T-helper 22 cell (primary cell): ENCODE measurements around the gene SAMD10.

Experiments used
- DNase-seq: peaks from one replicate; pipeline ENCODE4 v3.0.0-alpha.2; 2020; ENCODE audit warnings: low read depth

Gene SAMD10

DNA sequence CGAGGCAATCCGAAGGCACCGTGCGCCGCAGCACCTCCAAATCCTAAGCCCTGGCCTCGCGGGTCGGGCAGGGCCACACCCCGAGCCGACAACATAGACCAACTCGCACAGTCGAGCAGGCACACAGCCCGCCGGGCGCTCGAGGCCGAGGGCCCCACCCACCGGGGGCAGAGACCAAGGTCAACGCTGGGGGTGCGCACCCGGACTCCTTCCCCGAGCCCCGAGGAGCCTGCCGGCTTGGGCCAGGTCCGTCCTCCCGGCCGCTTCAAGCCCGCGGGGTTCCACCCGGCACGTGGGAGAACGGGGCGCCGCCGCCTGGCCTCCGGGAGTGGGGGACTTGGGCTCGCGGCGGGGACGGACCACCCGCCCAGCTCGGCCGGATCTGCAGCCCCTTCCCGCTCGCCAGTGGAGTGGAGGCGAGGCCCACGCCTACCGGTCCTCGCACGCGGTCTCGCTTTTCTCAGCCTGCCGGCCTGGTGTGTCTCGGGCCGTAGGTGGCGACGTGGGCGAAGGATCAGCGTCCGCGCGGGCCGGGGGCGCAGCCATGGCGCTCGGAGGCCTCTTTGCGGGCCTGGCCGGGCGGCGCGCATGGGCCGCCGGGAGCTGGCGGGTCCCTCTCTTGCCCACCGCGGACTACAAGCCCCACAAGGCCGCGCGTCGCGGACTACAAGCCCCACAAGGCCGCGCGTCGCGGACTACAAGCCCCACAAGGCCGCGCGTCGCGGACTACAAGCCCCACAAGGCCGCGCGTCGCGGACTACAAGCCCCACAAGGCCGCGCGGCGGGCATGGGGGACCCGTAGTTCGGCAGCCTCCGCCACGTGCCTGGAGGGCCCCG is 23.4 kb downstream of the SAMD10 start, which contains the start of gene UCKL1:
UCKL1 (minus strand) TSS at position 590 of the 837 bp plus-strand sequence; CDS start at position 546, 44 bp downstream.
- peak; percentile 82 for DNase-seq

DNA sequence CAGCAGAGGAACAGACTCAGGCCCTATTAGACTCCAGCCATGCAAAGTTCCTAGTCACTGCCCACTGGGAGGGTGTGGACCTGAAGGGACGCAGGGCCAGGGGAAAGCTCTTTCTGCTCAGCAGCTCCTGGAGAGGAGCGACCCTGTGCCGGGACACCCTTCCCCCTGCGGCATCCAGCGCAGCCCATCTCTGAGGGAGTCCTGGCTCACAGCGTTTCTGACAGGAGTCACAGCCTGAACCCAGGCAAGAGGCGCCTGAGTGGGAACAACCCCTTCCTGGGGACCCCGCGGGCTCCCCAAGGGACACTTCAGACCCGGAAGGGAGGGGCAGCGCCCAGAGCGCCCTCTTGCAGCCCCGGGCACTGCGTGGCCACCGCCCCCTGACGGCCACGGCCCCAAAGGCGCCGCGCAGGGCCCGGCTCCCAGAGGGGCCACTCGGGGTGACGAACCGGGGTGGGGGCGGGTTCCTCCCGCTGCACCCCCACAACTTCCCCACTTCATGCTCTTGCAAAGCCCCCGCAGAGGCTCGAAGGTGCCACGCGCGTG is 24.1 kb downstream of the SAMD10 start:
- DNase-seq: no peak

DNA sequence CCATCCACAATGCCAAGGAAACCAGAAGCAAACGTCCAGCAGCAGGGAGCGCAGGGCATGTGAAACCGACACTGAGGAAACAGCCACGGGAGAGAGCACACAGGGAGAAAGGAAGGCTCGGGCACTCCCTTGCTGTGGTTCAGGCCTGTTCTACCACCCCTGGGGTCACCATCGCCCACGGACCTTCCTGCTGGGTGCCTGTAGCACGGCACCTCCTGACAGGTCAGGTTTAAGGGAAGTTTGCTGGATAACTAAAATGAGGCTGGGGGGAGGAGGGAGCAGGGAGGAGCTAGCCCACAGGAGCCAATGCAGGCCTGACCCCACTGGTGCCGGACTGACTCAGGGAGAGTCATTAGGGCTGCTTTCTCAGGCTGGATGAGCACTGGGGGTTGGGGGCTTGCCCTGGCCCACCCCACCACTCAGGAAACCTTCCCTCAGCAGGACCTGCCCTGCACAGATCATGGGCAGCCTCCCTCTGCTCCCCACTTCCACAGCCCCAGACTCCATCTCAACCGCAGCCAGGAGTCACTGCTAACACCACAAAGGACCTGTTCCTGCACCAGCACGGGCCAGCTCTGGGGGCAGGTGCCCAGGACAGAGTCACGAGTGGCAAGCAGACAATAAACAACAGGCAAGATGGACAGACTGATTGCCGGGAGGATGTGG is 25.5 kb downstream of the SAMD10 start:
- no peak for DNase-seq

DNA sequence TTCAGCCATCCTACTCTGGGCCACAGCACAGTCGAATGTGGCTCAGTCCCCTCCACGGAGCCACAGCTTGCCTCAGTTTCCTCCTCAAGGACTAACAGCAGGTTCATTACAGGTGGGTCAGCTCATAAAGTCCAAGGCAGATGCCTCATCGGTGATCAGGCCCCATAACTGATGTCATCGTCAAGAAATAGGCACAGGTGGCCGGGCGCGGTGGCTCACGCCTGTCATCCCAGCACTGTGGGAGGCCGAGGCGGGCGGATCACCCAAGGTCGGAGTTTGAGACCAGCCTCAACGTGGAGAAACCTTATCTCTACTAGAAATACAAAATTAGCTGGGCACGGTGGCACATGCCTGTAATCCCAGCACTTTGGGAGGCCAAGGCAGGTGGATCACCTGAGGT is 26.7 kb downstream of the SAMD10 start:
- no peak for DNase-seq

DNA sequence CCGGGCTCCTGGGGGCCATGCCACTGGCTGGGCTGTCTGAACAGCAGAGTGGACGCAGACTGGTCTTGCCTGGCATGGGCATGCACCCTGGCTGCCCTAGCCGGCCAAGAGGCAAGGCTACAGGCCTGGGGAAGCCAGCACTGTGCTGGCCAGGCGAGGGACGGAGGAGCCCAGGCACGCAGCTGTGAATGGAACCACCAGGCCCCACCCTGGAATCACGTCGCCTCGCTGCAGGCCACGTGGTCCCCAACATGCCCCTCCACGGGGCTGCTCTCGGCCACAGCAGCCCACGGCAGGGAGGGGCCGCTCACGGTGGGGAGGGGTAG is 27.3 kb downstream of the SAMD10 start:
- DNase-seq: no peak

DNA sequence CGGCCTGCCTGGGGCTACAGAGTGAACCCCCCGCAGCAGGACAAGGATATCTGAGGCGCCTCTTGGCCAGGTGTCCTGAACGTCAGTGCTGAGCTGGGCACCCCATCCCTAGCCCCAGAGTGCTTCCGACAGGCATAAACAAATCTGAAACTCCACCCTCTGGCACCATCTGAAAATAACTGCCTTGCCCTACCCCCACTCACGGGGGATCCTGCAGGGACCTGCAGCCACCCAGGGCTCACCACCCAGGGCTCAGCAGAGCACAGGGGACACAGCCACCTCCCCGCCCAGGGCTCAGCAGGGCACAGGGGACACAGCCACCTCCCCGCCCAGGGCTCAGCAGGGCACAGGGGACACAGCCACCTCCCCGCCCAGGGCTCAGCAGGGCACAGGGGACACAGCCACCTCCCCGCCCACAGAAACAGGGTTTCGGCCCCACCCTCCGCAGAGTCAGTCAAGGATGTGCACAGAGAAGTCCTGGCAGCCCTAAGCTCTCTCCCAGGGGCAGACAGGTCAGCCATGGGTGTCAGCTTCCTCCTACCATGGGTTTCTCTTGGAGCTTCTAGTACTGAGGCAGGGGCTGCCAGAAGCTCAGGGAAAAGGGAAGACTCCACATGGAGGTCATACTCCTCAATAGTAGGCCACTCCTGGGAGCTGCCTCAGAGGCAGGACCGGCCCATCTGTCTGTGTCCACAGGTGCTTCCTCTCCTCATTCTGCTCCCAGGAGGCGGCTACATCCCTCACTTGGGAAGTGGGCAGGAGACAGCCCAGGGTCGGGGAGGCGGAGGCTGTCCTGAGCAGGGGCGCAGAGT is 27.8 kb downstream of the SAMD10 start:
- DNase-seq: no peak

DNA sequence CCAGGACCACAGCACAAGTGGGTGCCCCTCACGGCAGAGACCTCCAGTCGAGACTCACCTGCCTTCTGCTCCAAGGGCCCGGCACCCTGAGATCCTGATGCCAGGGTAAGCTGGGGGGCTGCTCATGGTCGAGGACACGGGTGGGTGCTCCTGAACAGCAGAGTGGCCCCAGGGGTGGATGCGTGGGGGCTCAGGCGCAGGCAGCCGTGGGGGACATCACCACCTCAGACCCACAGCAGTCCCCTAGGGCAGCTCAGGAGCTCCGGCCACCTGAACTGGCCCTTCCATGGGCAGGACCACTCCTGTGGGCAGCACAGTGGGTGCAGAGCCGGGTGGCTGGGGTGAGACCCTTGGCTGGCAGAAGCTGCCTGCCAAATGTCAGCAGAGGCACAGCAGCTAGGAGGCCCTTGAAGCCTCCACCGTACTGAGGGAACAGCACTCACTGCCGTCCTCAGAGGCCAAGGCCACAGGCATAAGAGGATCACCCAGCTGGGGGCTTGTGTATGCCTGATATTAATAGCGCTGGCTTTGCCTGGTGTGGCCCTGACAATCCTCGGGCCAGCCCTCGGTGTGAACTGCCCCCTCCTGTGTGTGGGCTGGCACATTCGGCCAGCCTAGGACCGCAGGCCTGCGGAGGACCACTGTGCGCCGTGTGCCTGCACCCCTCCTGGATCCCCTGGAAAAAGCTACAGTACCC is 28.6 kb downstream of the SAMD10 start:
- DNase-seq: no peak

DNA sequence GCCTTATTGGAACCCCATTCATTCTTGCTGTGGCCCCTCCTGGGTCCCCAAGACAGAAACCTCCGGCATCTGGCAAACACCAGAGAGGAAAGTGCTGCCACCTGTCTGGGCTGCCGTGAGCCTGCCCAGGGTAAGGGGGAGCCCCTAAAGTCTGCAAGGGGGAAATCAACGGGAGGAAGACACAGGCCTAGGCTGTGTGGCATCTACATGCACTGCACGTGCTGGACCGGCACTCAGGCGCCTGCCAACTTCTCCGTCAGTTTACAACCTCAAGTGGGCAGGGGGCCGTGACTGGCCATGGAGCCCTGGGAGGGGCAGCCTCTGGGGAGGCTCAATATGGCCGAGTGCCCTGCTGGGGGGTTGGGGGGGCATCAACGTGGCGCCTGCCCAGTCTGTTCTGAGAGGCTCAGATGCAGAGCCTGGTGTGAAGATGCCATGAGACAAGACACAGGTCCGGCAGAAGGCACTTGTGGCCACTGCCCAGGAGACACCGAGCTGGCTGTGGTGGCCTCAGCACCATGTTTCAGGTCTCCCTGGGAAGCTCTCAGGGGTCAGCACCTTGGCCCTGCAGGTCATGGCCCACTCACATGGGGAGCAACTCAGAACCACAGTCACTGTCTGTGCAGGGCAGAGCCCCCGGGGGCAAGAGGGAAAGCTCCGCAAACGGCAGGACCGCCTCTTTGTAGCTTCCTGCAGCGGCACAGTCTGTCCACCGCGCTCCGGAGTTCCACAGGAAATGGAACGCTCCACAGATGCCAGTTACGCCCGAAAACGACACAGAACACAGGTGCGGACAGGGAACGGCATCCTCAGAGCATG is 31.6 kb downstream of the SAMD10 start:
- DNase-seq: no peak

DNA sequence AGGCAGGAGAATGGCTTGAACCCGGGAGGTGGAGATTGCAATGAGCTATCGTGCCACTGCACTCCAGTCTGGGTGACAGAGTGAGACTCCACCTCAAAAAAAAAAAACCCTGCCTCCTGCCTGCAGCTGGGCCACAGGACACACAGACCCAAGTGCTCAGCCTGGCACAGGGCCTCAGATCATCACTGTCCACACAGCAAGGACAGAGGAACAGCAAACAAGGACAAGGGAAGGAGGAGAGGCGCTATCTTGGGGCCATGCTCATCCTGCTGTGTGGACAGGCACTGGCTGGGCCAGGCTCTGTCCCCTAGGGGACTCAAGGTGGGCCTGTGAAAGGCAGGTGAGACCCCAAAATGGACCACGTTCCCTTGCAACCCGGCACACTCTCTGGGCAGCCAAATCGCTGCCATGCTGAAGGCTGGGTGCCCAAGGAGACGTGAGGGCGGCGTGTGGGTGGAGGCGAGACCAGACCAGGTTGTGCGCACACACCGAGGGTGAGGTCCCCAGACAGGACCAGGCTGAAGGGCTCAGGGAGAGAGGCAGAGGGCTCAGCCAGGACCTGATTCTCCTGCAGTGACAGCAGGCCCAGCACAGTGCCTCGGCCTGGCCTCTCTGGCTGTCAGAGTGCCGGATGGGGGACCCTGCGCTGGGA is 32.3 kb downstream of the SAMD10 start:
- no peak for DNase-seq

DNA sequence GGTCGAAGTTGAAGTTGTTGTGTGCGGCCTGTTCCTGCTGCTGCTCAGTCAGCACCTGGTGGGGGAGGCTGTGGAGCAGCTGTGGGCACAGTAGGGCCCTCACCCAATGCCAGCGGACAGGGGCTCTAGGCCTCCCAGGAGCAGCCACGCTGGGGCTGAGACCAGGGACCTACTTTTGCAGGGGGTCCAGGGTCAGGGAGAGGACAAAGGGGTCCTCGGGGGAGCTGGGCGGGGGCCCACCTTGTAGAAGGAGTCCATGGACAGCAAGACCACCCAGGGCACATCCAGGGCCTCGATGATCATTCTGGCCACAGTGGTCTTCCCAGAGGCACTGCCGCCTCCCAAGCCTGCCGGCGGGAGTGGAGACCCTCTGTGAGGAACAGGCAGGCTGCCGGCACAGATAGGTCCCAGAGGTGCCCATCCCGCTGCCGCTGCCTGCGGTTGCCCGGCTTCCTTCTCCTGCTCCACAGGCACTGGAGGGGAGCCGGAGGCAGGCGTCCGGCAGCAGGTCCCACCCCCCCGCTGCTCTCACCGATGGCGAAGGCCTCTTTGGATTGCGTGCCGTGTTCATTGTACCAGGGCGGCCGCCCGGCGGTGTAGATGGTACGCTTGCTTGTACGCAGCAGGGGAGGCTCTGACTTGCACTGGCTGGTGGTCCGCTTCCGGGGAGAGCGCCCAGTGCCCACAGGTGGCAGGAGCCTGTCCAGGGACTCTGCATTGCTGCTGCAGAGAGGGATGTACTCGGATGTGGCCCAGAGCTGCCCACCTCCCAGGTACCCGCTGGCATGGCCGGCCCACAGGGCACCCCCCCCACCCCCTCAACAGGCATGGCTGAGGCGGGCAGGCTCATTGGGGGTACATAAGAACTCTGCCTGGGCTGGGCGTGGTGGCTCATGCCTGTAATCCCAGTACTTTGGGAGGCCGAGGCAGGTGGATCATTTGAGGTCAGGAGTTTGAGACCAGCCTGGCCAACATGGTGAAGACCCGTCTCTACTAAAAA is 33.2 kb downstream of the SAMD10 start:
- DNase-seq: no peak

DNA sequence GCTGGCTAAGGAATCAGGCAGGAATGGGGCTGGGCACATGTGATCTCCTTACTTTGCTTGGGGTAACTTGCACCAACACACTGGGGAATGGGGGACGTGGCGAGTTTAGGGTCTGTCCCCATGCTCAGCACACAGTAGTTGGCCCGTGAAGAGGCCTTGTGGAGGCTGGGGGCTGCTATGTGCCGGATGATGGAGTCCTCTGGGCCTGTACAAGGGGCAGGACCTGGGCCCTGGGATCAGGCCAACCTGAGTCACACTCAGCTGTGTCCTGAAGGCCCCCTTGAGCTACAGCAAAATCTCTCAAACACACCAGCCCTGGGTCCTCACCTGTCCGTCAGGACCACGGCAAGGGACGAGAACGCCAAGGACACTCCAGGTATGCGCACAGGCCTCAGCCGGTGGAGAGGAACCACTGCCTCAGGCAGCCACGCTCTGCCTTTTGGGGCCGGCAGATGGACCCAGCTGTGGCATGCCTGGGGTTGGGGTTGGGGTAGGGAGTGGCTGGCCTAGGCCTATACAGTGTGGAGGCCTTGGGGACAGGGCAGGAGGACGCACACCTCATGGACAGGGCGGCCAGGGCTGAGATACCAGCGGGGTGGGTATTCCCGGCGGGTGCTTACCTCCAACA is 34.3 kb downstream of the SAMD10 start:
- no peak for DNase-seq

DNA sequence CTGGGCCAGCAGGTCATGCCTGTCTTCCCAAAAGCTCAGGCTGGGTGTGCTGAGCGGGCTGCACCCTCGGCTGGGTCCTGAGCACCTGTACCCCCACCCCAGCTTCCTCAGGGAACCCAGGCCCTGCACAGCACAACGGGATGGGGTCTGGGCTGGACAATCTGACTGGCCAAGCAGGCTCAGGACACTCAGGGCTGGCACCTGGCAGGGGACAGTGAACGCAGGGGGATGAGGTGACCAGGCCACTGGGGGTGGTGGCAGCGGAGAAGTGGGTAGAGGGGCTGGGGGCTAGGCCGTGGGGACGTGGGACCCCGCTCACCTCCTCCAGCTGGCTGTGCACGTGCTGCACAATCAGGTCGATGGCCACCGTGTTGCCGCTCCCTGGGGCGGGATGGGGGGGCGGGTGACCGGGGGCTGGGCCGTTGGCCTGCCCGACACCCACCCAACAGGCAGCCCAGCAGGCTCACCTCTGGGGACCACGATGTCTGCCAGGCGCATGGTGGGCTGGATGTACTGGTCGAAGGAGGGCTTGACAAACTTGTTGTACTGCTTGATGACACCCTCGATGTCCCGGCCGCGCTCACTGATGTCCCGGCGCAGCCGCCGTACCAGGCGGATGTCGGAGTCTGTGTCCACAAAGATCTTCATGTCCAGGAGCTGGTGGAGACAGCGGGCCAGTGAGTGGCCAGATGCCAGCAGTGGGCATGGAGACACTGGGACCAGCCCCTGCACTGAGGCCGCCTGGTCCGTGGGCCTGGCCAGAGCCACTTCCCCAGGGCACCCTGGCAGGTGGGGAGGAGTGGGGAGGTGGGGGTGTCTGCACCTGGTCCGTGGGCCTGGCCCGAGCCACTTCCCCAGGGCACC is 35.1 kb downstream of the SAMD10 start:
- no peak for DNase-seq

DNA sequence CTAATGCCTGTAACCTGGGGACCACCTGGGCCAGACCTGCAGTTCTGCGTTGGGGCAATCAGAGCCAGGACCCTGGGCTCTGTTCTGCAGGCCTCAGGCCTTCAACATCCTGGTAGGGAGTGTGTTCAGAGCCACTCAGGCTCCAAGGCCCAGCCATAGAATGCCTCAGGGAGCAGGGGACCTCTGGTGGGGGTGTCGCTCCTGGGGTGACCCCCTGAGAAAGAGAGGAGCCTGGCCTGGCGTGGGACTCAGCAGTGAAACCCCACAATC is 35.7 kb downstream of the SAMD10 start:
- no peak for DNase-seq

DNA sequence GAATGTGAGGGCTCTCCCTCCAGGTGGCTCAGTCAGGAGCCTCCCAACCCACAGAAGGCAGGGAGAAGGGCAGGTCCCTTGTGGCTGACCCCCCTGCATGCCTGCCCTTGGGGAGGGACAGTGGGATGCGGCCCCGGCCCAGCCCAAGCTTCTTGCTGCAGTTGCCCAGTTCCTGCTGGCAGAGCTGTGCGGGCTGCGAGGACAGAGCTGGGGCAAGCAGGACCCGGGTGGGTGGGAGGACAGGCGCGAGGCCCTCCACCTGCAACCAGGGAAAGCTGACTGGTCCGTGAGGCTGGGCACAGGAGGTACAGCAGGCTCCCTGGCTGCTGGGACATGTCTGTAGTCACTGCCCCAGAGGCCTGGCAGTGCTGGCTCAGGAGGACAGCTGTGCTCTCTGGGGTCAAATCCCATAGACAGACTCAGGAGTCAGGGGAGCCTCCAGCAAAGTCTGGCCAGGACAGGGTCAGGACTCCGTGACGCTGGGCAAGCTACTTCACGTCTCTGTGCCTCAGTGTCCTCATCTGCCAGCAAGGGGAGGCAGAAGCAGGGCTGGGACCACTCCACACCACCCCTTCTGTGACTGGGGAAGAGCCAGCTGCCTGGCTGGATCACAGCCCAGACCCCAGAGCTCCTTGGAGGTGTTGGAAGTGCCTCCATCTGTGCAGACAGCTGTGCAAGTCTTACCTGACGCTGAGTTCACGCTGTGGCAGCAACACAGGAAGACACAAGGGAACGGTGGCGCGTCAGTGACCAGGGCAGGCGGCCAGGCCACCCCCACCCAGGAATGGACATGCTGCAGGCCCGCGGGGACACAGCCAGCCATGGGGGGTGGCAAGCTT is 36.3 kb downstream of the SAMD10 start:
- DNase-seq: no peak

DNA sequence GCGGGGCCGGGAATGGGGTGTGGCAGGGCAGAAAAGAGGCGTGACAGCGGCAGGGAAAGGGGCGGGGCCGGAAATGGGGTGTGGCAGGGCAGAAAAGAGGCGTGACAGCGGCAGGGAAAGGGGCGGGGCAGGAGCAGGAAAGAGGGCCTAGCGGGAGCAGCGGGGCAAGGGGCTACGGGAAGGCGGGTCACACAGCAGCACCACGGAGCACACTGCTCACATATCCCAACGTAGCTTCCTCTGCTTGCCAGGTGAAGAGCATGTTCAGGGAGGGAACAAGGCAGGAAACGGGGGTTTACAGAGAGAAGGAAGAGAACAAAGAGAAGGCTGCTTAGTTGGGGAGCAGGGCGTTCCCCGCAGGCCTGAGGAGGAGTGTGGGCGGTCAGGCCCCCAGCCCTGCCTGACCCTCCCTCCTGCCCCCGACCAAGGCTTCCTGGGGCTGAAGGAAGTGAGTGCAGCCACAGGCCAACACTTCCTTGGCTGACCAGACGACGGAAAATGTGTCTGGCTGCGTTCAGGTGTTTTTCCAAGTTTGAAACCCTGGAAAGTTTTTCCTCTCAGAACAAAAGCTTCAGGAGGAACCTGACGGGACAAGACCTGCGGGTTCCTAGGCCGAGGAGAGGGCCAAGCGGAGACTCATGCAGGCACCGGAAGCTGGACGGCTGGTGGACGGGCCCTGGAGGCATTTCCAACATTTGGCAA is 37.0 kb downstream of the SAMD10 start:
- peak; percentile 47 for DNase-seq

DNA sequence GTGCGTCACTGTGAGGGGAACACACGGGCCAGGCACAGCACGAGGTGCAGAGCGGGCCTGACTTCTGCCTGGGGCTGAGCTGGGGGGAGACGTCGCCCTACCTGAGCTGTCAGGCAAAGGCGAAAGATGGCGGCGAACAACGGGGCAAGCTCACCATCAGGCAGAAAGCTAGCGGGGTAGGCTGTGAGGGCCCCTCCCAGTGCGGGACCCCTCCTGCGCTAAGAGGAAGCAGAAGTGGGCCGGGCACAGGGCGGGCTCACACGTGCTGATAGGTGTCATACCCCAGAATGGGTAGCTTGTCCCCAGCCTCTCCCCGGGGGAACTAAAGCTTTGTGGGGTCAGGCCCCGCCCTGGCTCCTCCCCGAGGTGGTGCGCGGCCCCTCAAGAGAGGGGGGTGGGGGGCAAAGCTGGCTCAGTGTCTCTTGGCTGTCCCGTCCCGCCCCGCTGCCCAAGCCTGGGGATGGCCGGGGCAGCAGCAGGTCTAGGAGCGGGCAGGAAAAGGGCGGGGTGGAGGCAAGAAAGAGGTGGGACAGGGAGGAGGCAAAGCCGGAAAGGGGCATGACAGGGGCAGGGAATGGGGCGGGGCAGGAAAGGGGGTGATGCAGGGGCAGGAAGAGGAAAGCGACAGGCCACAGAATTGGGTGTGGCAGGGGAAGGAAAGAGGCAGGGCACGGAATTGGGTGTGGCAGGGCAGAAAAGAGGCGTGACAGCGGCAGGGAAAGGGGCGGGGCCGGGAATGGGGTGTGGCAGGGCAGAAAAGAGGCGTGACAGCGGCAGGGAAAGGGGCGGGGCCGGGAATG is 38.0 kb downstream of the SAMD10 start:
- DNase-seq: peak; percentile 87
